Measurements from ENCODE around the gene SERPINB12. TPM values are rescaled to one million over a fixed set of nuclear protein-coding genes. Genes with fewer than 3 reads are reported as not detected.
A peak's percentile ranks its signal among the peaks of the same experiment; 100 is the strongest.

The SERPINB12 gene
- total RNA-seq, 1 experiment from 2014 or later: not detected

DNA sequence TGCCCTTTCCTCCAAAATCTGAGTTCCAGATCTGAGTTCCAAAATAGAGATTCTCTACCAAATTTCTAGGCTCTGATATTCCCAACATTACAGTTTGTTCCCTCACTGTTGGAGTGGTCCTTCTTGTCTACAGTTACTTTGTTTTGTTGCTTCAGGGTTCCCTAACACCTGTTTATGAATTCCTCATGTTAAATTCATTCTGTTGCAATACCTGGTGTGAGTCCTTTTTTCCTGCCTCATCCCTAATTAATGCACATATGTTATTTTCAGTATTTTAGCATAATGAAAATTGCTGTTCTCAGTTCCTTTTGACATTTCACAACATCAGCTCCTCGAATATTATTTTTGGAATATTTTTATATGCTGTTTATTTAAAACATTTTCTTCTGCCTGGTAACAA lies 61.2 kb downstream of the SERPINB12 start:
- Histone ChIP-seq H2AFZ (ENCODE audit: low read length) (no peak overlapping the region), H4K91ac (ENCODE audit: insufficient read length, low read depth, low read length) (no peak overlapping the region), H4K5ac (ENCODE audit: insufficient read length, low read depth, low read length) (no peak overlapping the region), H3K56ac (ENCODE audit: insufficient read length, low read depth, low read length) (no peak overlapping the region), H3K9me3 (ENCODE audit: control insufficient read depth, low read depth, low read length) (no peaks in the 10 kb centered on the region), H3K14ac (ENCODE audit: insufficient read depth, low read length) (no peak overlapping the region), H3K18ac (ENCODE audit: insufficient read length, low read depth, low read length) (no peak overlapping the region), H3K79me2 (ENCODE audit: insufficient read depth, low read length) (no peaks in the 10 kb centered on the region), H2BK20ac (ENCODE audit: low read depth, low read length, poor library complexity, severe bottlenecking) (no peak overlapping the region), H4K8ac (replicated peaks; ENCODE audit: insufficient read length, low read depth, low read length) (no peak overlapping the region), H4K20me1 (ENCODE audit: control insufficient read depth, insufficient read depth, insufficient read length) (no peaks in the 10 kb centered on the region), H3K27me3 (ENCODE audit: insufficient read depth, low read length) (no peaks in the 10 kb centered on the region), H3K27ac (ENCODE audit: insufficient read length, low read depth, low read length) (no peak overlapping the region), H3K4me2 (ENCODE audit: insufficient read depth, insufficient read length, low read length) (no peak overlapping the region), H2BK5ac (ENCODE audit: insufficient read length, low read length) (no peak overlapping the region), H2BK12ac (ENCODE audit: insufficient read length, low read depth, low read length) (no peak overlapping the region), H3K79me1 (ENCODE audit: insufficient read depth, low read depth, low read length, poor library complexity, severe bottlenecking) (no peaks in the 10 kb centered on the region), H3T11ph (ENCODE audit: low read length) (no peak overlapping the region), H2BK120ac (ENCODE audit: low read depth, low read length, poor library complexity, severe bottlenecking) (no peak overlapping the region), H2AK5ac (ENCODE audit: insufficient read length, low read length) (no peak overlapping the region), H3K4ac (ENCODE audit: low read depth, low read length) (no peak overlapping the region), H3K4me1 (ENCODE audit: insufficient read depth, low read length) (no peaks in the 10 kb centered on the region; the same call in 1 of the 2 replicates), H3K23ac (ENCODE audit: insufficient read length, low read depth, low read length) (no peak overlapping the region), H3K23me2 (ENCODE audit: insufficient read length, low read depth, low read length, poor library complexity, severe bottlenecking) (no peaks in the 10 kb centered on the region), H2BK15ac (ENCODE audit: low read depth, low read length) (no peak overlapping the region), H3K9ac (ENCODE audit: extremely low read depth, insufficient read length, low read length) (no peak overlapping the region)
- no peaks in the 10 kb centered on the region for H3K36me3 Mint-ChIP-seq (ENCODE audit: insufficient read depth in 1 of 3, low read depth in 3 of 3)
- no peak for DNase-seq
- peaks cover 0 to 2% of the 10 kb centered on the region in 2 experiments; a peak in 1 of 5 replicates for H3K9me3 Mint-ChIP-seq
- peak overlapping the region in 2 of 3 experiments; percentile 4 to 34; a peak in 1 of 7 replicates for H3K27ac Mint-ChIP-seq
- TF ChIP-seq, protein P1, sequence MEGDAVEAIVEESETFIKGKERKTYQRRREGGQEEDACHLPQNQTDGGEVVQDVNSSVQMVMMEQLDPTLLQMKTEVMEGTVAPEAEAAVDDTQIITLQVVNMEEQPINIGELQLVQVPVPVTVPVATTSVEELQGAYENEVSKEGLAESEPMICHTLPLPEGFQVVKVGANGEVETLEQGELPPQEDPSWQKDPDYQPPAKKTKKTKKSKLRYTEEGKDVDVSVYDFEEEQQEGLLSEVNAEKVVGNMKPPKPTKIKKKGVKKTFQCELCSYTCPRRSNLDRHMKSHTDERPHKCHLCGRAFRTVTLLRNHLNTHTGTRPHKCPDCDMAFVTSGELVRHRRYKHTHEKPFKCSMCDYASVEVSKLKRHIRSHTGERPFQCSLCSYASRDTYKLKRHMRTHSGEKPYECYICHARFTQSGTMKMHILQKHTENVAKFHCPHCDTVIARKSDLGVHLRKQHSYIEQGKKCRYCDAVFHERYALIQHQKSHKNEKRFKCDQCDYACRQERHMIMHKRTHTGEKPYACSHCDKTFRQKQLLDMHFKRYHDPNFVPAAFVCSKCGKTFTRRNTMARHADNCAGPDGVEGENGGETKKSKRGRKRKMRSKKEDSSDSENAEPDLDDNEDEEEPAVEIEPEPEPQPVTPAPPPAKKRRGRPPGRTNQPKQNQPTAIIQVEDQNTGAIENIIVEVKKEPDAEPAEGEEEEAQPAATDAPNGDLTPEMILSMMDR (conservative IDR thresholded peaks at IDR 0.05): no peak
- WGBS (ENCODE audit: extremely low coverage, insufficient read length, low lambda C conversion rate): no CpG with 5 or more reads among the region's 1 CpG
- H3K27me3 Mint-ChIP-seq (ENCODE audit: low read depth): no peaks in the 10 kb centered on the region
- H3K4me1 Mint-ChIP-seq: peaks cover 0 to 5% of the 10 kb centered on the region in 2 experiments; a peak in 2 of 4 replicates
- no peak overlapping the region for H3K4me3 Mint-ChIP-seq
